Transverse colon (tissue), 4 donors: ENCODE data around the gene CACNA2D2.

Experiments
- CTCF ChIP-seq, 5 experiments: fragments of 200-600 bp in 3 of 5; fragments of 450-650 bp in 2 of 5; sonication (generic) in 3 of 5; IDR thresholded peaks; 1 replicate in 2 of 5; 2 replicates in 3 of 5; pipeline ENCODE4 v1.5.1; 2016 to 2017; ENCODE audit warnings: antibody characterized with exemption in 5 of 5, inconsistent platforms in 3 of 5, mild to moderate bottlenecking in 2 of 5, moderate library complexity in 1 of 5
- EP300 ChIP-seq: sonication (generic); formaldehyde crosslinking; IDR thresholded peaks from one replicate; pipeline ENCODE4 v1.6.1; 2017; ENCODE audit warnings: antibody characterized with exemption, low read depth
- POLR2A ChIP-seq: fragments of 450-650 bp; IDR thresholded peaks from one replicate; pipeline ENCODE4 v1.6.1; 2016; ENCODE audit warnings: antibody characterized with exemption, mild to moderate bottlenecking, moderate library complexity
- POLR2AphosphoS5 ChIP-seq, 3 donors: sonication (generic); formaldehyde crosslinking; IDR thresholded peaks; one replicate each; pipeline ENCODE4 v1.6.1; 2016; ENCODE audit warnings: antibody characterized with exemption in 3 of 3

DNA sequence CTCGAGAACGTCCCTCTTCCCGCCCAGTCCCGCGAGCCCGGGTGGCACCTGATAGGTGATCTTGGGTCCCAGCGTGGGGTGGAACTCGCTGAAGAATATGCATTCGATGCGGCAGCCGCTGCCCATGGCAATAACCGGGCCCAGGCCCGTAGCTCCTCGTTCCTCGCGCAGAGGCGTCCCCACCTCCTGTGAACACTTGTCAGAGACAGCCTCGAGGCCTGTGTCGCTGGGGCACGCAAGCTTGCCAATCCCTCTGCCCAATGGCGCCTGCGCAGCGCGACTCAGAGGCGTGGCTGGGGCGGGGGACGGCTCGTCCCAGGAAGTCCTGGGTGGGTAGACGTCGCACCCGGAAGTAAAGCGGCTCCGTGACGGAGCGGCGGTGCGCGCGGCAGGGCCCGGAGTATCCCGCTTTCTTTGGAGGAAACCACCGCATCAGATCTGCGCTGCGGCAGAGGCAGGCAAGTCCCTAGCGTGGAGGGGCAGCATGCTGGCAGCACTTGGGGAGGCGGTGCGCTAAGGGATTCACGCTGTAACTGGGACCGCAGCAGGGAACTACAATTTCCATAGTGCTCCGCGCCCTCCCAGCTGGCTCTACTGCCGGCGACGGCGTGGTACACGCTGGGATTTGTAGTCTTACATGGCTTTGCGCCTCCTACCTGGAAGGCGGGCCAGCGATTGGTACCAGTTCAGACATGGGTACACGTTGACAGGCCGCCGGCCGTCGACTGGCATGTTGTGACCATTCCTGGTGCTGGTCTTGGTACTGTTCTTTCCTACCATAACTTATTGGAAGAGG, 152.7 kb downstream of the CACNA2D2 start, which contains the start of the genes CYB561D2 and NPRL2:
- TF ChIP-seq CTCF (IDR thresholded peaks at IDR 0.05) (peak in 1 of 5 experiments; percentile 8), POLR2A (peak; percentile 93), POLR2AphosphoS5 (IDR thresholded peaks at IDR 0.05) (peak; percentile 89 to 97 (median 90)), EP300 (no peak)
